KOPT-K1 (cell line): ENCODE results near the gene SLC25A28.

Experiments
- H3K27ac ChIP-seq: fragments of 200-600 bp; sonication (generic); 2 replicates; pipeline ENCODE4 v1.5.1; 2016; ENCODE audit warnings: antibody characterized with exemption, mild to moderate bottlenecking, low read depth, low read length; ENCODE audit not compliant: poor library complexity, severe bottlenecking
- H3K36me3 ChIP-seq: fragments of 200-600 bp; sonication (generic); 2 replicates; pipeline ENCODE4 v1.5.1; 2017; ENCODE audit warnings: antibody characterized with exemption, mild to moderate bottlenecking, low read length, moderate library complexity; ENCODE audit not compliant: insufficient read depth
- H3K9me3 ChIP-seq: fragments of 200-600 bp; sonication (generic); 2 replicates; pipeline ENCODE4 v1.5.1; 2017; ENCODE audit warnings: antibody characterized with exemption, low read length, mild to moderate bottlenecking; ENCODE audit not compliant: insufficient read depth, poor library complexity, severe bottlenecking

SLC25A28 gene

GRCh38 chr10:99619851-99620710 lies at the start of gene SLC25A28:
Gene SLC25A28, minus strand, starts transcription at chr10:99620439. Its CDS starts 104 bp downstream, at chr10:99620335.
- H3K36me3 ChIP-seq: peaks cover 29% of the 10 kb centered on the region
- H3K9me3 ChIP-seq: no peaks in the 10 kb centered on the region
- peak within 1 kb of the TSS; percentile 89 for H3K27ac ChIP-seq

- Histone ChIP-seq H3K9me3 (no peaks in the 10 kb centered on the region), H3K27ac (no peak overlapping the region), H3K36me3 (no peaks in the 10 kb centered on the region)
Observed at GRCh38 chr10:99667108-99667751, 47.0 kb upstream of the SLC25A28 start.

- Histone ChIP-seq H3K36me3 (no peaks in the 10 kb centered on the region), H3K27ac (no peak overlapping the region), H3K9me3 (no peaks in the 10 kb centered on the region)
Observed at GRCh38 chr10:99665304-99665703, 45.1 kb upstream of the SLC25A28 start.

- no peak overlapping the region for H3K27ac ChIP-seq
- H3K9me3 ChIP-seq: peaks cover 20% of the 10 kb centered on the region
- no peaks in the 10 kb centered on the region for H3K36me3 ChIP-seq
Observed at GRCh38 chr10:99661377-99661763, 41.1 kb upstream of the SLC25A28 start.

DNA sequence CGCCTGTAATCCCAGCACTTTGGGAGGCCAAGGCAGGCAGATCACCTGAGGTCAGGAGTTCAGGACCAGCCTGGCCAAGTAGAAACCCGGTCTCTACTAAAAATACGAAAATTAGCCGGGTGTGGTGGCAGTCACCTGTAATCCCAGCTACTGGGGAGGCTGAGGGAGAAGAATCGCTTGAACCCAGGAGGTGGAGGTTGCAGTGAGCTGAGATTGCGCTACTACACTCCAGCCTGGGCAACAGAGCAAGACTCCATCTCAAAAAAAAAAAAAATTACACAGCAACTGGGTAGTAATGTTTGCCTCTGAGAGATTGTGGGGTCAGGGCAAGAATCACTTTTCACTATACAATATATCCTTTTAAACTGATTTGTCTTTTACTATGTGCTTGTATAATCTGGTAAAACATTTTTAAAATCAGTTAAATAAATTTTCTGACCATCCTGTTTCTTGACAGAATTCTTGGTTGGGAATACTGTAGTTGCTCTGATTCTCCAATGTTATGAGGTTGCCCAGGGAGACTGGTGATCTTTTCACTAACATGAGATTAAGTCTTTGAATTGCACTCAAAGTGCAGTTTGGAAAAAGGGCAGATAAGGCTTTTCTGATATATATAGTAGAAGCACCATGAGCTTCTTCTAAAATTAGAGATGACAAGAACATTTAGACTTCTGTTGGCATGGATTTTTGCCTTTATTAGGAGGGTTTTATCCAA lies 40.6 kb upstream of the SLC25A28 start:
- no peak overlapping the region for H3K27ac ChIP-seq
- peaks cover 20% of the 10 kb centered on the region for H3K9me3 ChIP-seq
- no peaks in the 10 kb centered on the region for H3K36me3 ChIP-seq

GRCh38 chr10:99659868-99660366 lies 39.7 kb upstream of the SLC25A28 start:
- Histone ChIP-seq H3K9me3 (peaks cover 20% of the 10 kb centered on the region), H3K36me3 (no peaks in the 10 kb centered on the region), H3K27ac (no peak overlapping the region)

DNA sequence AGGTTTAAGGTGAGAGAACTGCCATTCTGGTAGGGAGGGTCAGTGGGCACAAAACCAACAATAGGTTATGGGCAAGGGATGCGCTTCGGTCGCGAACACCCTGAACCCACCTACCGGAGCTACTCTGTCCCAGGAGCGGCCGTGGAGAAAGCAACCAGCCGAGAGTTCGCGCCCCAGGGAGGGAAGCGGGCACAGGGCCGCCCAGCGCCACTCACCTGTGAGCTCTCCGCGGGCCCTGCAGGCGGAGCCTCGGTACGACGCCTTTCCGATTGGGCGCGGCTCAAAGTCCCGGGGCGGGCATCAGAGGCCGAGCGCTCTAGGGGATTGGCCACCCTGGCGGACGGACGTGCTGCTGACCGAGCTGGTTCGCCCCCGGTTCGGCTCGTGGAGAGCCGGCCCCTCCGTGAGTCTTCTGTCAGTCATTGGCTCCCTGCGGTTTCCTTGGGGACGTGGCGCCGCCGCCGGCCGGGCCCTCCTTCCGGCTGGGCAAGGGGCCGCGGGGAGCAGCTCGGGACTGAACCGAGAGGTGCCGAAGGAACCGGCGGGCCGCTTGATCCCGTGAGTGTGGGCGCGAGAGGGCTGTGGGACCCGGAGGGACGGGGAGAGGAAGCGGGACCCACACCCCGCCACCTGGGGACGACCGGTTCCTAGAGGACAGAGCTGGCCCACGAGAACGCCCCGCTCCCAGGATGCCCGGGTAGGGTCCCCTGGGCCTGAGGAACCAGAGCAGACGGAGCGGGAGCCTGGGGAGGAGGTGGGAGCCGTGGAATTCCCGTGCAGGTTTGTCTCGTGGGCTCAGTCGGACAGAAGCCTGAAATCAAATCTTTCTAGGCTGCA lies 39.0 kb upstream of the SLC25A28 start, which contains the start of gene ENTPD7:
TSS of gene ENTPD7 (plus strand) at position 479 of the 837 bp plus-strand sequence. CDS start 448 bp downstream, outside the sequence.
- Histone ChIP-seq H3K36me3 (no peaks in the 10 kb centered on the region), H3K9me3 (peaks cover 20% of the 10 kb centered on the region), H3K27ac (no peak within 1 kb of the TSS)

DNA sequence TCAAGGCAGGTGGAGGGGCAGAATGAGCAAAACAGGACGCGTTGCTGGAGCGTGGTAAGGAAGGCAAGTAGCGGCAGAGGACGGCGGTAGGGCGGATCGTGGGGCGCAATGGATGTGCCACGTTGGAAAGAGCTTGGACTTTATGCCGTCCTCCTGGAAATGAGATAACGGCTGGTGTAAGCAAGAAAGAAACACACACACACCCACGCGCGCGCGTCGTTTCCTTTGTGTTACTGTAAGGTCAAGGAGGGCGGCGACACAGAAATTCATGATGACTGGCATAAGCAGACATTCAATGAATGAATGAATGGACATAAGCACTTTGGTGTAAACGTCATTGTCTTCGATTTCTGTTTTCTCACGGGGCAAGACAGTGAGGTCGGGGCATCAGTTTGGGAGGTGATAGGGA lies 38.4 kb upstream of the SLC25A28 start:
- no peak overlapping the region for H3K27ac ChIP-seq
- H3K36me3 ChIP-seq: no peaks in the 10 kb centered on the region
- peaks cover 20% of the 10 kb centered on the region for H3K9me3 ChIP-seq

- no peak overlapping the region for H3K27ac ChIP-seq
- peaks cover 20% of the 10 kb centered on the region for H3K9me3 ChIP-seq
Observed at GRCh38 chr10:99656199-99657064, 36.2 kb upstream of the SLC25A28 start.

DNA sequence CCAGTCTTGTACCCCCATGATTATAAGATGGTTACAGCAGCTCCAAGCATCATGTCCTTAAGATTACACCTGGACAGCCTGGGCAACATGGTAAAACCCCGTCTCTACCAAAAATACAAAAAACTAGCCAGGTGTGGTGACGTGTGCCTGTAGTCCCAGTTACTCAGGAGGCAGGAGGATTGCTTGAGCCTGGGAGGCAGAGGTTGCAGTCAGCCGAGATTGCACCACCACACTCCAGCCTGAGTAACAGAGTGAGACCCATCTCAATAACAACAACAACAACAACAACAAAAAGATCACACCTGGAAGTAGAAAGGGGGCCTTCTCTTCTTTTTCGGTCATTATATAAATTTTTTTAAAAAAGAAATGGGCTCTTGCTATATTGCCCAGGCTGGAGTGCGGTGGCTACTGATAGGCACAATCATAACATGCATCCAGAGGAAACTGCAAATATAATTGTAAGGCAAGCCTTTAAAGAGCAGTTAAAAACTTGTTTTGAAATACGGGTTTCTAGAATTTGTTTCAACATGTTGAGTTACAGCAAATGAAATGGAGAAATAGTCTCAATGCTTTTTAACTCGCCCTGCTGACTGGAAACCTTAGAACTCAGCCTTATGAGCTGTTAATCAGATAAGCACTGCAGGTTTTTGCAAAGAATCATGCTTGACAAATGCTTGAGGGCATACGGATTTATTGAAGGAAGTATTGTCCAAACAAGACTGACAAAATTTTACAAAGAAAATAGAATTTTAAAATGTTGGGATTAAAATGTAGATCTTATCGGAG lies 34.3 kb upstream of the SLC25A28 start:
- Histone ChIP-seq H3K36me3 (no peaks in the 10 kb centered on the region), H3K27ac (no peak overlapping the region), H3K9me3 (peaks cover 20% of the 10 kb centered on the region)

More at GRCh38 chr10:99656199-99657064, 36.2 kb upstream of the SLC25A28 start:
- no peaks in the 10 kb centered on the region for H3K36me3 ChIP-seq

- Histone ChIP-seq H3K27ac (no peak overlapping the region), H3K9me3 (peaks cover 5% of the 10 kb centered on the region), H3K36me3 (no peaks in the 10 kb centered on the region)
Observed at GRCh38 chr10:99652800-99653390, 32.7 kb upstream of the SLC25A28 start.

DNA sequence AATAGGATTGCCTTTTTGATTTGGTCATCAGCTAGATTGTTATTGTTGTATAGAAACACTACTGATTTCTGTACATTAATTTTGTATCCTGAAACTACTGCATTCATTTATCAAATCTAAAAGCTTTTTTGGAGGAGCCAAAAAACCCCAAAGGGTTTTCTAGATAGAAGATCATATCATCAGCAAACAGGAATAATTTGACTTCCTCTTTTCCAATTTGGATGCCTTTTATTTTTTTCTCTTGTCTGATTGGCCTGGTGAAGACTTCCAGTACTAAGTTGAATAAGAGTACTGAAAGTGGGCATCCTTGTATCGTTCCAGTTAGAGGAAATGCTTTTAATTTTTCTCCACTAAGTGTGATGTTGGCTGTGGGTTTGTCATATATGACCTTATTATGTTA lies 28.5 kb upstream of the SLC25A28 start:
- Histone ChIP-seq H3K36me3 (no peaks in the 10 kb centered on the region), H3K27ac (no peak overlapping the region), H3K9me3 (peaks cover 5% of the 10 kb centered on the region)
